ENCODE results near the gene RALGAPA1.
"Not testable (repeated sequence)": the region's sequence is repeated elsewhere in the genome, so short reads cannot be mapped to it uniquely, and the experiment has no call there.

Gene RALGAPA1

DNA sequence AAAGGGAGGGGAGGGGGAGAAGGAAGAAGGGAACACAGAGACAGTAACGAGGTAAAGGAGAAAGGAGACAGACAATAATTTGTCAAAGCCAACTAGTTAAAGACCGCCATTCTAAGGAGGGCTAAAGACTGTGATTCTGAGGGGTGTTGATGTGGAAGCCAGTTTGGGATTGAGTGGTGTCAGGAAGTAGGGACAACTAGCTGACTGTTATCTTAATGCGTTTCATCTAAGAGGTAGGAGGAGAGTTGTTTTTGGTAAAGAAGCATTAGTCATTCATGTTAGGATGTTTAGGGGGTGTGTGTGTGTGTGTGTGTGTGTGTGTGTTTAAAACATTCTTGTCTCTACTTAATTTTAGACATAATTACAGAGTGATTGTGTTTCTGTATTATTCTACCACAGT lies 180.1 kb downstream of the RALGAPA1 start:
- no peak for DNase-seq (ENCODE audit: low read depth in 2 of 2)

DNA sequence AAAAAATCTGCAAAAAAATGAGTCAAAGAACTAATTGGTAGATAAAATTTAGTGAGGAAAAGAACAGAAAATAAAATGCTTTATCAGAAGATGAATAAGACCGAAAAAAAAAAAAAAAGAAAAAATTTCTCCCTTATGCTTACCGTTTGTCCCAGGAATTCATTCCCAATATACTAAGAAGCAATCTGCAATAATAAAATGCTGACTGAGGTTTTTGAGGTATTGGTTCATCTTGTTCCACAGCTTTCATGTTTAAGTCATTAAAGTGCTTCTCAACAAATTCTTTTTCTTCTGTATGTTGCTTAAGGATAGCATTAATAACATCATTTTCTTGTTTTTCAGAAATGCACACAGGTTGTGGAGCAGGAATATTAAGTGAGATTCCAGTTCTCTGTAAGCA lies 182.1 kb downstream of the RALGAPA1 start:
- not testable (repeated sequence) for DNase-seq (ENCODE audit: low read depth in 2 of 2)

DNA sequence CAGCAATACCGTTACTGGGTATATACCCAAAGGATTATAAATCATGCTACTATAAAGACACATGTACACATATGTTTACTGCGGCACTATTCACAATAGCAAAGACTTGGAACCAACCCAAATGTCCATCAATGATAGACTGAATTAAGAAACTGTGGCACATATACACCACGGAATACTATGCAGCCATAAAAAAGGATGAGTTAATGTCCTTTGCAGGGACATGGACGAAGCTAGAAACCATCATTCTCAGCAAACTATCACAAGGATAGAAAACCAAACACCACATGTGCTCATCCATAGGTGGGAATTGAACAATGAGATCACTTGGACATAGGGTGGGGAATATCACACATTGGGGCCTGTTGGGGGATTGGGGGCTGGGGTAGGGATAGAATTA lies 187.1 kb downstream of the RALGAPA1 start:
- DNase-seq (ENCODE audit: low read depth in 2 of 2), result not testable (repeated sequence)

DNA sequence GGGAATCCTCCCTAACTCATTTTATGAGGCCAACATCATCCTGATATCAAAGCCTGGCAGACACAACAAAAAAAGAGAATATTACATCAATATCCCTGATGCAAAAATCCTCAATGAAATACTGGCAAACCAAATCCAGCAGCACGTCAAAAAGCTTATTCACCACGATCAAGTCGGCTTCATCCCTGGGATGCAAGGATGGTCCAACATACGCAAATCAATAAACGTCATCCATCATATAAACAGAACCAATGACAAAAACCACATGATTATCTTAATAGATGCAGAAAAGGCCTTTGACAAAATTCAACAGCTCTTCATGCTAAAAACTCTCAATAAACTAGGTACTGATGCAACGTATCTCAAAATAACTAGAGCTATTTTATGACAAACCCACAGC lies 189.1 kb downstream of the RALGAPA1 start:
- DNase-seq (ENCODE audit: low read depth in 2 of 2), result not testable (repeated sequence)

DNA sequence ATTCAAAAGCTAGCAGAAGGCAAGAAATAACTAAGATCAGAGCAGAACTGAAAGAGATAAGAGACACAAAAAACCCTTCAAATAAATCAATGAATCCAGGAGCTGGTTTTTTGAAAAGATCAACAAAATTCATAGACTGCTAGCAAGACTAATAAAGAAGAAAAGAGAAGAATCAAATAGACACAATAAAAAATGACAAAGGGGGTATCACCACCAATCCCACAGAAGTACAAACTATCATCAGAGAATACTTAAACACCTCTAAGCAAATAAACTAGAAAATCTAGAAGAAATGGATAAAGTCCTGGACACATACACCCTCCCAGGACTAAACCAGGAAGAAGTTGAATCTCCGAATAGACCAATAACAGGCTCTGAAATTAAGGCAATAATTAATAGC lies 189.6 kb downstream of the RALGAPA1 start:
- DNase-seq (ENCODE audit: low read depth in 2 of 2), result not testable (repeated sequence)

DNA sequence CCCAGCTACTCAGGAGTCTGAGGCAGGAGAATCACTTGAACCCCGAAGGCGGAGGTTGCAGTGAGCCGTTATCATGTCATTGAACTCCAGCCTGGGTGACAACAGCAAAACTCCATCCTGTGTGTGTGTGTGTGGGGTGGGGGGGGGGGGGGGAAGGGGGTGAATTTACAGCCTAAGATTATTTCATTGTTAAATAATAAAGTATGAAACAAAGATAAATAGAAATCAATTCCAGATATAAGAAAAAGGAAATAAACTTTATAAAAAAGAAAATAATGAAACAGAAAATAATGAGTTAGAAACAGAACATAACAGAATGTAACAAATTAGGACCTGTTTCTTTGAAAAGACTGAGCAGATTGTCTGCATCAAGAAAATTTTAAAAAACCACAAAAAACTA lies 191.6 kb downstream of the RALGAPA1 start:
- DNase-seq (ENCODE audit: low read depth in 2 of 2), result no peak

DNA sequence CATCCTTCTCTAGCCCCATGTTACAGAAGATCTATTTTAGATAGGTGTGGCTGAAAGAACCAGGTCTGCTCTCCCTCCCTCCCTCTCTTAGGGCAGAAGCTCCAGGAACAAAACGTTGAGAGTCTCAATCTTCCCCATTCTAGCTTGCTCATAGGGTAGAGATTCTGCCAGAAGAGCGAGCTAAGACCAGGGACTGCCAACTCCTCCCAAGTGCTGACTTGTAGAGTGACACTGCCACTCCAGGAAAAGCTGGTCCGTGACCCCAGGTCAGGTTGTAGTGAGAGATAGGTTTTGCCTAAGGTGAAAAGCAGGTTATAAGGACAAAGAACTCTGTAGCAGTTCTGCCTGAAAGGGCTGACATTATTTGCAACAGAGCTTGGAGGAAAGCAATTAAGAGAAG lies 201.7 kb downstream of the RALGAPA1 start:
- no peak for DNase-seq (ENCODE audit: low read depth in 2 of 2)

DNA sequence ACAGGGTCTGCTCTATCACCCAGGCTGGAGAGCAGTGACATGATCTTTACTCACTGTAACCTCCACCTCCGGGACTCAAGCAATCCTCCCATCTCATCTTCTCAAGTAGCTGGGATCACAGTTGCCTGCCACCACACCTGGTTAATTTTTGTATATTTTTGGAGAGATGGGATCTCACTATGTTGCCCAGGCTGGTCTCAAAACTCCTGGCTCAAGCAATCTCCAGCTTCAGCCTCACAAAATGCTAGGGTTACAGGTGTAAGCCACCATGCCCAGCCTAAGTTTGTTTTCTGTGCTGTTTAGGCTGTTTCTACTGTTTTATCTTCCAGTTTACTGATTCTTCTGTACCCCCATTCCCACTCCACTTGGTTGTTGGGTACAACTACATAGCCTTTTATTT lies 208.8 kb downstream of the RALGAPA1 start:
- no peak for DNase-seq (ENCODE audit: low read depth in 2 of 2)

DNA sequence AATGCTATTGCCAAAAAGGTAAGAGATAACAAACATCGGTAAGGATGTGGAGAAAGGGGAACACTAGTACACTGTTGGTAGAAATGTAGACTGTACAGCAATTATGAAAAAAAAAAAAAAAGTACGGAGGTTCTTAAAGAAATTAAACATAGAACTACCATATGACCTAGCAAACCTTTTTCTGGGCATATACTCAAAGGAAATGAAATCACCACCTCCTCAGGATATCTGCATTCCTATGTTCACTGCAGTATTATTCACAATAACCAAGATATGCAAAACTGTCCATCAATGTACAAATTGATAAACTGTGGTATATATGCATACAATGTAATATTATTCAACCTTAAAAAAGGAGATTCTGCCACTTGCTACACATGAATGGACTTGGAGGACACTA lies 214.5 kb downstream of the RALGAPA1 start:
- DNase-seq (ENCODE audit: low read depth in 2 of 2), result no peak

DNA sequence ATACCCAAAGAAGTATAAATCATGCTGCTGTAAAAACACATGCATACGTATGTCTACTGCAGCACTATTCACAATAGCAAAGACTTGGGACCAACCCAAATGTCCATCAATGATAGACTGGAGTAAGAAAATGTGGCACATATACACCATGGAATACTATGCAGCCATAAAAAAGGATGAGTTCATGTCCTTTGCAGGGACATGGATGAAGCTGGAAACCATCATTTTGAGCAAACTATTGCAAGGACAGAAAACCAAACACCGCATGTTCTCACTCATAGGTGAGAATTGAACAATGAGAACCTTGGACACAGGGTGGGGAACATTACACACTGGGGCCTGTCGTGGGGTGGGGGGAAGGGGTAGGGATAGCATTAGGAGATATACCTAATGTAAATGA lies 221.7 kb downstream of the RALGAPA1 start:
- DNase-seq (ENCODE audit: low read depth in 2 of 2), result not testable (repeated sequence)

DNA sequence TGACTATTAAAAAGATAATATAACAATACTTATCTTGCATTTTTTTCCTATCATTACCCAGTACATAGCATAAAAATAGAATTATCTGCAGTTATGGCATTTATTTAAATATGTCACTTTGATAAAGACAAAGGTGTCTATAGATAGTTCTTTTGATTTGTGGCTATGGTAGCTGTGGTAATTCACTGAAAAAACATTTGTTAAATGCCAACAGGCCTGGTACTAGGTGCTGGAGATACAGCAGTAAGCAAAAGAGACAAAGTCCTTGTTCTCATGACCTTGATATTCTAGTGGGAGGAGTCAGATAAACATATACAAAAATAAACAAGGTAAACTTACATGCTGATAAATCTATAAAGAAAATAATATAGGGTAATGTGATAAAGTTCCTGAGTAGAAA lies 230.5 kb downstream of the RALGAPA1 start:
- DNase-seq (ENCODE audit: low read depth in 2 of 2), result no peak

DNA sequence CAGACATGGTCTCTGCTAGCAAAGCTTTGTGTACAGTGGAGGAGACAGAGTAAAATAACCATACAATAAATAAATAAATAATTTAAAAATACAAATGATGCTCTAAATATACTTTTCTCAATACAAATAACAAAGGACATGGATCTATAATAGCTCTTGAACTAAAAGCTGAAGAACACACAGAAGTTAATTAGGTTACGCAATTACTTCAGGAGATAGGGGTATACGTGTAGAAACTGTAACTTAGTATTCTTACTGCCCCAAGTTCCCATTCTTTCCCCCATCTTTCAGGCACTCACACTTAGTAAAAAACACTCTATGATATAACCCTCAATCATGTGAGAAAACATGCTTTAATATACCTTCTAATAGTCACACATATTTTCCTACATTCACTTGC lies 231.0 kb downstream of the RALGAPA1 start:
- DNase-seq (ENCODE audit: low read depth in 2 of 2), result no peak

DNA sequence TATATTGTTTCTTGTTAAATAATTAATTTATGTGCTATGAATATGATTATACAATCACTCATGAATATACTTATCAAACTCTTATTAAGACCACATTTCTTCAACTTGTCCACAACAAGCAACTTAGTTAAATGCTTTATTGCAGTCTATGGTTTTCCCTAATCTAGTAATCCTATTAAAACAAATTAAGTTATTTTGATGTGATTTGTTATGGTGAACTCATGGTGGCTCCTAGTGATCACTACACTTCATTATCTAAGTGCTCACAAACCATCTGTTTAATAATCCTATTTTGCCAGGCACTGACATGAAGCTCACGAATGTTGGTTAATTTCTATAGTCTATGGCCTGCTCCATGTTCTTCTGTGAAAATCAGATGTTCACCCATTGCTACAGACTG lies 232.2 kb downstream of the RALGAPA1 start:
- DNase-seq (ENCODE audit: low read depth in 2 of 2), result no peak

DNA sequence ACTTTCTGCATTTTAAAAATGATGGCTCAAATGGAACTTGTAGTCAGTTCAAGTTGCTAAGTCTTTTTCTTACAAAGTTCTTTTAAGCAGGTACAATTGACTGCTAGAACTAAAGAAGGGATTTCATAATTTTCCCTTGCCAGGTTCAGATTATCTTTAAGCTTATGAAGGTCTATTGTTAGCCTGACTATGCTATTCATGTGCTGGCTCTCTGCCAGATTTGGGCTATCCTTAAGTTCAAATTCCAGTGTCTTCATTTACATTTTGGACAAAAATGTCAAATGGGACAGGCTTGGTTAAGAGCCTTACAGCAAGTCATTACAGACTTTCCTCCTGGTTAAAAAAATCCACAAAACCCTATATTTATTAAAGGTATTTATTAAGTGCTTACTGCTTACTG lies 232.8 kb downstream of the RALGAPA1 start:
- DNase-seq (ENCODE audit: low read depth in 2 of 2), result no peak

DNA sequence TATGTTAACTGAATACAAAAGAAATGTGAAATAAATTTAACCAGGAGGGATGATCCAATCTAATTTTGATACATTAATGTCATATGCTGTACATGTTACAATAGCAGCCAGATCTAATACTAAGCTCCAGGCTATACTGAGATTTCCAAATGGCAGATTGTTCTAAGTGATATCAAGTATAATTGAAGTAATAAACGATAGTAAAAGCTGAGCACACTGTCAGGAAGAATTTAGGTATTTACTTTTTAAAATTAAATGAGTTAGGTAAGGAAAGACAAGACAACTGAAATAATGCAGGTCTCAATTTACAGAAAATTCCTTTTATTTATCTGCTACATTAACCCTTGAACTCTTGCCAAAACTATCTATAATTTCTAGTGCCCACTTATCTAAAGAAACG lies 235.2 kb downstream of the RALGAPA1 start:
- DNase-seq (ENCODE audit: low read depth in 2 of 2), result no peak

DNA sequence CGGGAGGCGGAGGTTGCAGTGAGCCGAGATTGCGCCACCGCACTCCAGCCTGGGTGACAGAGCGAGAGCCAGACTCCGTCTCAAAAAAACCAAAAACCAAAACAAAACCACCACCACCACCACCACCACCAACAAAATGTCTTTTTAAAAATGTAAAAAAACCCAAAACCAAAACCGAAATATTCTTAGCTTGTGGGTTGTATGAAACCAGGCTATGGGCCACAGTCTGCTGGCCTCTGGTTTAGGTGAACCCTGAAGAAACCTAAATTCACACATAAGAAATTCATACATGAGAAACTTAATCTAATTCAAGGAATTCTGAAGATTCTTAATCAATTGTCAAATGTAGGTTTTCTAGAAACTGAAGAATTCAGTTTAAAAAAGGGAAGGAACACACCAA lies 237.5 kb downstream of the RALGAPA1 start:
- no peak for DNase-seq (ENCODE audit: low read depth in 2 of 2)

DNA sequence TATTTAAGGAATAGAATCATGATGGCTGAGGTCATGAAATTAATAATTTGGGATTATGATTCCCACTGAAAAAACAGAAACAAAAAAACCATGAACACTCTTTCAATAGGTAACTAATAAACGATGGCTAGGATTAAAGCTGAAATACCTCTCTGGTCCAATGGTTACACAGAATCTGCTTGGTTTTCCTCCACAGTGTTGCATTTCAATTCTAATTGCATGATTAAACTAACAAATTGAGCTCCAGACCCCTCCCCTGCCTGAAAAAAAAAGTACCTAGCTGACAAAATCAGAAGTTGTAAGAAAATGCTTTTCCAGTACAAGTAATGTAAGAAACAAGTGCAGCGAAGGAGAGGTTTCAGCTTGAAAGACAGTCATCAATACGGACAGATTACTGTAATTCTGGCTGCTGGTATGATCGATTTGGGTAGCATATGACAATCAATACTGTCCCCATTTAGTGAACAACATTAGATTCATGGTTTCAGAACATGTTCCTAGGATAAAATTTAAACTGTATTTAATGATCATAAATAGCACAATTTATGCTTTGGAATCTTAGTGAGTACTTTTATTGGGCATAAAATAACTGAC lies 243.1 kb downstream of the RALGAPA1 start:
- DNase-seq (ENCODE audit: low read depth in 2 of 2), result no peak

DNA sequence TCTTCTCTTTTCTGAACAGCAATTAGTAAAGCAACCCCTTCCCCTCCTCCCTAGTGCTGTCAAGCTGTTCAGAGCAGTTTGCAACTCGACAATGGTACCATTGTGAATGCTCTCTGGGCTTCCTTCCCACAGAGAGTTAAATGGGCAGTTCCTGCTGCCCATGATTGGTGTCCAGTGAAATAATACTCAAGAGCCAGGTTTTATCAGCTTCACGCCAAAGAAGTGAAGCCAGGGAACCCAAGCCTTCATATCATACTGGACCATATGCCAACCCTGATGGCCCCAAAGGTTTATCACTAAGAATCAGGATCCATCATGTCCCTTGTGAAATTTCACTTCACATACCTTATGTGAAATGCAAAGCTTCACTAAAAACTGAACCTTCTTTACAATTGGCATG lies 250.4 kb downstream of the RALGAPA1 start:
- DNase-seq (ENCODE audit: low read depth in 2 of 2), result no peak

DNA sequence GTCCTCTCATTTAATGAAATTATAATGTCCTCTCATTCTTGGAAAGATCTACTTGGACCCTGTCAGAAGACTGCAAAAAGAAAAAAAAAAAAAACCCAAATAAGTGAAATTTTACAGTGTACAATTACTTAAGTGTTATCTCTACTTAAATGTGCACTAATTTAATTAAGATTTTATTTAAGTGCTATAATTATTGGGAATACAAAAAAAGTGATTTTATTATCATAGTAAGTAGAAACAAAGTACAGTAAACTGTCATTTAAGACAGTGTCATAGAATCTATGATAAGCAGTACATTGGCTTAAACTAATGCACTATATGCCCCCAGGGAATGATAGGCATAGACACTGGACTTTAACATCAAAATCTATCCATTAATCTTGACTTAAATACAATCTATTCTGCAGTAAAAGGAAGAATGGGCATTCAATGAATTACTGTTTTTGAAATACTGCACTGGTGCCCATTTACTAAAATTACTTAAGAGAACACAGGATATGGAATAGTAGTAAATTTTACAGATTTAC lies 251.8 kb downstream of the RALGAPA1 start:
- no peak for DNase-seq (ENCODE audit: low read depth in 2 of 2)

DNA sequence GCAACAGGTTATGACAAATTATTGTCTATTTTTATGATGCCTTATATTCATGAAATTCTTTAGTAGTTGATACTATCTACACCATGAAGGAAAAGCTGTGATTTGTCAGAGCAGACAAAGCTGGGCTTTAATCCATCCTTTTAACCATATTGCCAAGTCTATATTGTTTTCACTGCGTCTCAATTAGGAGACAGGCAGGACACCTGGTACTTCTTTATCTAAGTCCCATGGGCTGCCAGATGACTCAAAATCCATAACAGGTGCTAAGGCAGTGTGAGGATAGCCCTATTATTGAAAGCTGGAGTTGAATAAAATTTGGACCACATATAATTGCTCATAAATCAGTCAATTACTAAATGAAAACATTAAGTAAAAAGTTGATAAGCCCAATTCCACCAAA lies 252.5 kb downstream of the RALGAPA1 start:
- DNase-seq (ENCODE audit: low read depth in 2 of 2), result no peak

DNA sequence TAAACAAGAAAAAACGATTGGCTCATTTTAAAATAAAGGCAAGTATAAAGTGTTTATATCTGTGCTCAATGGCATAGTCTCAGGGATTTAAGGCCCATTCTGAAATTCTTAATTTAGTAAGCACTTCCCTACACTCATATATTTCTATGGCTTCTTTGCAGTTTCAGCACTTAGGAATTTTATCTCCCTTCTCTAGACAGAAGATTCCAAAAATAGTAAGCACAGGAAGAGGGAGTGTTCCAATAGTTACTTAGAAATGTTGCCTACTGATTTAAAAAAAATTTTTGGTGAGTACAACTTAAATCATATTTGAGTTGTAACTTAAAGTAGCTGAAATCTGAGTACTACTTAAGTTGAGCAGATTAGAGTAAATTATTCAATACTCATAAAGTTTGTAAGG lies 255.3 kb downstream of the RALGAPA1 start:
- DNase-seq (ENCODE audit: low read depth in 2 of 2), result no peak

DNA sequence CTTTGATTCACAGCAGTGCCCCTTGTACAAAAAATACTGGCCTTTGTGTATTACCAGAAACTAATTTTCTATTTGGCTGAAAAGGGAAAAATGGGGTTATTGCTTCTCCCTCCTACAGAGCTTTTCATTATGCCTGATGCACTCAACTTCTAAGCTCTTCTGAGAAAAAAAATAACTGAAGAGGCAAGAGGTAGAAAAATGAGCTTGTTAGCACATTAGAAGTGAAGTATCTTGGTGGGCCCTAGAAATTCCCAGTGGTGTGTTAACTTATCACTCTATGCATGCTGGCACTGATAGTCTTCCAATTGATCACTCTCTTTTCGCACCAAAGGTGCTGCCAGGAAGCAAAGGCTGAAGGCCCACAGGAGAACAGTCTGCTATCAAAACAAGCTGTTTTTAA lies 258.0 kb downstream of the RALGAPA1 start:
- DNase-seq (ENCODE audit: low read depth in 2 of 2), result no peak

DNA sequence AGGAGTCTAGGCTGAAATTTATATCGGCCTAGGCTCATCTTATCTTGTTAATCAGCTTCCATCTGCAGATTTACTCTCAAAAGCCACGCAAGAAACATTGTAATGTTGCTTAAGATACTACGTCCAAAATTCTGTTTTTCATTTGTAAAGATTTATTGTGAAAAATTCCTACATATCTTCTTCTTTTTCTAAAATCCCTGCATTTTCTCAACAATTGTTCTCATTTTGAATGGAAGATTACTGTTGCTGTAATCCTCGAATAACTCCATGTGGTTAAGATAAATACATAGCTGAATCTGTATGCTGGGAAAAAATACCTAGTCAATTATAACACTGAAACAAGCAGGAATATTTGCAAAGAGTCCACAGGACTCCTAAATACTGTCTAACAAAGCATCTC lies 259.5 kb downstream of the RALGAPA1 start:
- DNase-seq (ENCODE audit: low read depth in 2 of 2), result no peak

DNA sequence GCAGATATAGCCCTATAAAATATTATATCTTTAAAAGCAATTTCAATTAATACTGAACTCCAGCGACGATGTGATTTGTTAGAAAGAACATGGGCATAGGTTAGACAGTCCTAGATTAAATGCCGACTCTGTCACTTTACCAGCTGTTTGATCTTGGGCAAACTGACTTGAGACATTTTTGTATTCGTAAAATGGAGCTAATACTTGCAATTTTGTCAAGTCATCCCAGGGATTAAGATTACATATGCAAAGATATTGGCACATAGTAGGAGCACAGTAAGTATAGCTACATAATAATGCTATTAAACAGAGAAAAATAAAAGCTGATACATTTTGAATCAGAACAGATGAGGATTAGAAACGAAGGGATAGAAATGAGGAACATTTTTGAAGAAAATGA lies 266.1 kb downstream of the RALGAPA1 start:
- DNase-seq (ENCODE audit: low read depth in 2 of 2), result no peak

Measured in stimulated activated CD8-positive, alpha-beta memory T cell treated with anti-CD3 and anti-CD28 coated beads, Interleukin-15, amount 100 ng/mL, for 4 hours (primary cell).